ENCODE results near the gene CNRIP1.

Gene CNRIP1

GRCh38 chr2:68283419-68283812 lies 36.3 kb downstream of the CNRIP1 start:
- no peak for TF ChIP-seq MAX (IDR thresholded peaks at IDR 0.05)
- TF ChIP-seq NFIC (IDR thresholded peaks at IDR 0.05): no peak
- TF ChIP-seq TAF1 (IDR thresholded peaks at IDR 0.05; ENCODE audit: low read depth): no peak
- no peak for TF ChIP-seq TCF12 (IDR thresholded peaks at IDR 0.05; ENCODE audit: low read depth)
- TF ChIP-seq CEBPB (IDR thresholded peaks at IDR 0.05): no peak
- no peak for TF ChIP-seq CREB1 (IDR thresholded peaks at IDR 0.05; ENCODE audit: low read depth)
- no peak for TF ChIP-seq EGR1 (IDR thresholded peaks at IDR 0.05)
- TF ChIP-seq YY1 (IDR thresholded peaks at IDR 0.05; ENCODE audit: low read depth): no peak
- no peak for TF ChIP-seq EP300 (IDR thresholded peaks at IDR 0.05; ENCODE audit: borderline replicate concordance)
- TF ChIP-seq REST (IDR thresholded peaks at IDR 0.05; ENCODE audit: low read depth): no peak
- TF ChIP-seq FOXM1 (IDR thresholded peaks at IDR 0.05; ENCODE audit: borderline replicate concordance, low read depth): no peak
- TF ChIP-seq USF1 (IDR thresholded peaks at IDR 0.05): no peak
- no peak for TF ChIP-seq ZBTB7A (IDR thresholded peaks at IDR 0.05; ENCODE audit: low read depth)
- no peak for TF ChIP-seq RAD21 (IDR thresholded peaks at IDR 0.05; ENCODE audit: low read depth)
- TF ChIP-seq TEAD4 (IDR thresholded peaks at IDR 0.05): no peak

GRCh38 chr2:68282811-68283418 lies 36.8 kb downstream of the CNRIP1 start:
- peak; percentile 72 for TF ChIP-seq RAD21 (IDR thresholded peaks at IDR 0.05; ENCODE audit: low read depth)
- no peak for TF ChIP-seq CREB1 (IDR thresholded peaks at IDR 0.05; ENCODE audit: low read depth)
- TF ChIP-seq ZBTB7A (IDR thresholded peaks at IDR 0.05; ENCODE audit: low read depth): no peak

GRCh38 chr2:68280796-68281195 lies 39.0 kb downstream of the CNRIP1 start:
- no peak for TF ChIP-seq CEBPB (IDR thresholded peaks at IDR 0.05)
- TF ChIP-seq REST (IDR thresholded peaks at IDR 0.05; ENCODE audit: low read depth): no peak
- no peak for TF ChIP-seq NFIC (IDR thresholded peaks at IDR 0.05)
- no peak for TF ChIP-seq FOXM1 (IDR thresholded peaks at IDR 0.05; ENCODE audit: borderline replicate concordance, low read depth)
- TF ChIP-seq TEAD4 (IDR thresholded peaks at IDR 0.05): no peak
- no peak for TF ChIP-seq CREB1 (IDR thresholded peaks at IDR 0.05; ENCODE audit: low read depth)
- TF ChIP-seq TCF12 (IDR thresholded peaks at IDR 0.05; ENCODE audit: low read depth): no peak
- no peak for TF ChIP-seq TAF1 (IDR thresholded peaks at IDR 0.05; ENCODE audit: low read depth)

GRCh38 chr2:68280348-68280747 lies 39.4 kb downstream of the CNRIP1 start:
- TF ChIP-seq MAX (IDR thresholded peaks at IDR 0.05) (no peak), CREB1 (IDR thresholded peaks at IDR 0.05; ENCODE audit: low read depth) (no peak), NFIC (IDR thresholded peaks at IDR 0.05) (no peak), EP300 (IDR thresholded peaks at IDR 0.05; ENCODE audit: borderline replicate concordance) (no peak), REST (IDR thresholded peaks at IDR 0.05; ENCODE audit: low read depth) (no peak), USF1 (IDR thresholded peaks at IDR 0.05) (no peak), TEAD4 (IDR thresholded peaks at IDR 0.05) (no peak), CEBPB (IDR thresholded peaks at IDR 0.05) (no peak), TCF12 (IDR thresholded peaks at IDR 0.05; ENCODE audit: low read depth) (no peak), EGR1 (IDR thresholded peaks at IDR 0.05) (no peak), RAD21 (IDR thresholded peaks at IDR 0.05; ENCODE audit: low read depth) (no peak), YY1 (IDR thresholded peaks at IDR 0.05; ENCODE audit: low read depth) (no peak), FOXM1 (IDR thresholded peaks at IDR 0.05; ENCODE audit: borderline replicate concordance, low read depth) (no peak), ZBTB7A (IDR thresholded peaks at IDR 0.05; ENCODE audit: low read depth) (no peak), TAF1 (IDR thresholded peaks at IDR 0.05; ENCODE audit: low read depth) (no peak)
